HepG2 (cell line): ENCODE results near the gene GRIFIN. TPM values are rescaled to one million over a fixed set of nuclear protein-coding genes. Genes with fewer than 3 reads are reported as not detected.

ENCODE experiments used
- JUN ChIP-seq: sonication (generic); formaldehyde crosslinking; IDR thresholded peaks from 2 replicates; pipeline ENCODE4 v1.4.0; 2020; ENCODE audit warnings: mild to moderate bottlenecking, missing genetic modification reagents
- KAT2B ChIP-seq: fragments of 150-350 bp; IDR thresholded peaks from 2 replicates; pipeline ENCODE4 v1.6.1; 2014; ENCODE audit warnings: low read depth, low read length, borderline replicate concordance
- KDM5A ChIP-seq: fragments of 200-600 bp; sonication (generic); IDR thresholded peaks from 2 replicates; pipeline ENCODE4 v1.7.0; 2018; ENCODE audit warnings: antibody characterized with exemption, mild to moderate bottlenecking, low read length, borderline replicate concordance
- KLF15 ChIP-seq: sonication (generic); formaldehyde crosslinking; IDR thresholded peaks from 2 replicates; pipeline ENCODE4 v1.8.1; 2023; ENCODE audit warnings: borderline replicate concordance, mild to moderate bottlenecking, inconsistent platforms, missing genetic modification reagents, mixed read lengths
- PHF20 ChIP-seq: sonication (generic); formaldehyde crosslinking; IDR thresholded peaks from 2 replicates; pipeline ENCODE4 v1.5.0; 2020; ENCODE audit warnings: mild to moderate bottlenecking, missing genetic modification reagents
- SRY ChIP-seq: sonication (generic); formaldehyde crosslinking; IDR thresholded peaks from 2 replicates; pipeline ENCODE4 v1.8.0; 2022; ENCODE audit warnings: mild to moderate bottlenecking, missing genetic modification reagents
- TBX3 ChIP-seq: fragments of 450-650 bp; IDR thresholded peaks from 2 replicates; pipeline ENCODE4 v1.6.1; 2017; ENCODE audit warnings: antibody characterized with exemption, mild to moderate bottlenecking, inconsistent platforms, borderline replicate concordance
- ZBTB7B ChIP-seq: sonication (generic); formaldehyde crosslinking; IDR thresholded peaks from 2 replicates; pipeline ENCODE4 v1.4.0; 2020; ENCODE audit warnings: missing genetic modification reagents
- ZFP36L2 ChIP-seq: sonication (generic); formaldehyde crosslinking; IDR thresholded peaks from 2 replicates; pipeline ENCODE4 v1.4.0; 2020; ENCODE audit warnings: missing genetic modification reagents
- ZNF160 ChIP-seq: sonication (generic); formaldehyde crosslinking; IDR thresholded peaks from 2 replicates; pipeline ENCODE4 v1.8.0; 2022; ENCODE audit warnings: mild to moderate bottlenecking, inconsistent platforms, missing genetic modification reagents
- ZNF570 ChIP-seq: sonication (generic); formaldehyde crosslinking; IDR thresholded peaks from 2 replicates; pipeline ENCODE4 v1.4.0; 2020; ENCODE audit warnings: mild to moderate bottlenecking, missing genetic modification reagents, borderline replicate concordance
- ZNF577 ChIP-seq: sonication (generic); formaldehyde crosslinking; IDR thresholded peaks from 2 replicates; pipeline ENCODE4 v1.4.0; 2020; ENCODE audit warnings: mild to moderate bottlenecking, low read depth, missing genetic modification reagents, borderline replicate concordance
- ZNF713 ChIP-seq: sonication (generic); formaldehyde crosslinking; IDR thresholded peaks from 2 replicates; pipeline ENCODE4 v1.4.0; 2020; ENCODE audit warnings: mild to moderate bottlenecking, missing genetic modification reagents
- ZNF781 ChIP-seq: sonication (generic); formaldehyde crosslinking; IDR thresholded peaks from 2 replicates; pipeline ENCODE4 v1.5.1; 2020; ENCODE audit warnings: borderline replicate concordance, mild to moderate bottlenecking, missing genetic modification reagents; ENCODE audit errors: not compliant biosample characterization
- polyA plus RNA-seq, 8 experiments: library from polyadenylated mRNA; depleted of rRNA in 3 of 8; stranded (reverse) in 7 of 8; unstranded in 1 of 8; fragments of >200 nt; fragmentation: Illumina TruSeq in 4 of 8; extraction: Trizol in 4 of 8; gene quantifications; 2 replicates each; pipeline versions ENCODE4 v1.2.1 to v1.2.3, GENCODE V29; 2011 to 2016; ENCODE audit warnings: low read depth in 4 of 8, missing spikeins in 1 of 8, mixed read lengths in 1 of 8; ENCODE audit not compliant: insufficient read depth in 1 of 8
- total RNA-seq, 5 experiments: library from RNA; depleted of rRNA; stranded (reverse); fragments of >200 nt; fragmentation: Illumina TruSeq; extraction: Trizol; gene quantifications; 2 replicates each; pipeline ENCODE4 v1.2.3, GENCODE V29; 2016; ENCODE audit warnings: low read depth in 1 of 5
- TF ChIP-seq, protein P1 (sequence below): sonication (generic); formaldehyde crosslinking; IDR thresholded peaks from 2 replicates; pipeline ENCODE4 v1.4.0; 2020; ENCODE audit warnings: mild to moderate bottlenecking, missing genetic modification reagents
- TF ChIP-seq, protein P2 (sequence below): sonication (generic); formaldehyde crosslinking; IDR thresholded peaks from 2 replicates; pipeline ENCODE4 v1.4.0; 2020; ENCODE audit warnings: low read depth, mild to moderate bottlenecking, missing genetic modification reagents
- TF ChIP-seq, protein P3 (sequence below): sonication (generic); formaldehyde crosslinking; IDR thresholded peaks from 2 replicates; pipeline ENCODE4 v1.5.0; 2020; ENCODE audit warnings: missing genetic modification reagents, mild to moderate bottlenecking, borderline replicate concordance

Gene GRIFIN
- total and polyA plus RNA-seq, 2 of the 13 experiments (the other 11 are each of a cell fraction or from before 2014, with no cell fraction given) = not detected

DNA sequence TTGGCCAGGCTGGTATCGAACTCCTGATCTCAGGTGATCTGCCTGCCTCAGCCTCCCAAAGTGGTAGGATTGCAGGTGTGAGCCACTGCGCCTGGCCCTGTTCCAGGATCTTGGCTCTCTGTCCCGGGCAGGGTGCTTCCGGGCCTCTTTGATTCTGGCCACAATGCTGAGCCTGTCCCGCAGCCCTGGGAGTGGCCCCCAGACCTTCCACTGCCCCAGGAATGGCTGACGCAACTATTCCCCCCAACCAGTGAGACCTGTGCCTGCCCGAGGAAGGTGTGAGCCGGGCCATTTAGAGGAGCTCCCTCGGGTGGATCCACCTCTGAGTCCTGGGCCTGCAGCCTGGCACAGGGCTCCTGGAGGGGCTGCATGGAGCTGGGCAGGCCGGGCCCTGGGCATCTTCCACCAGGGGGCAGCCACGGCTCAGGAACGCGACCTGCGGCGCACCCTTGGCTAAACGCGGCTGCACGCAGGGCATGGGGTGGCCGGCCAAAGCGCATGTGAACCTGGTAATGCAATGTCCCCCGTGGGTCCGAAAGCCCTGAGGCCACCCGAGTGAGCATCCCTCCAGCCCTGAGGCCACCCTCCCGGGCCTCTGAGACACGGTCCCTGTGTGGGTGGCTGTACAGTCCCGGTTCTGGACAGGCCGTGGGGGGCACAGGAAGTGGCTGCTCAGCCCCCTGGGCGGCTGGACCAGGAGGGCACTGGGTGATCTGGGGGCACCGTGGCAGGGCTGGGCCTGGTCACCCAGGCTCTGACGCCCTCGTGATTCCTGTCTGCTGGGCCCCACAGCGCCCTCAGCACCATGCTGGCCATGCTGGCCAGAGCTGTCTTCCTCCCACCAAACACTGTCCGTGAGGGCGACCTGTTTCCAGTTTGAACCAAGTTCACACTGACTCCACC, 24.8 kb downstream of the GRIFIN start (continued):
- TF ChIP-seq, protein P1, sequence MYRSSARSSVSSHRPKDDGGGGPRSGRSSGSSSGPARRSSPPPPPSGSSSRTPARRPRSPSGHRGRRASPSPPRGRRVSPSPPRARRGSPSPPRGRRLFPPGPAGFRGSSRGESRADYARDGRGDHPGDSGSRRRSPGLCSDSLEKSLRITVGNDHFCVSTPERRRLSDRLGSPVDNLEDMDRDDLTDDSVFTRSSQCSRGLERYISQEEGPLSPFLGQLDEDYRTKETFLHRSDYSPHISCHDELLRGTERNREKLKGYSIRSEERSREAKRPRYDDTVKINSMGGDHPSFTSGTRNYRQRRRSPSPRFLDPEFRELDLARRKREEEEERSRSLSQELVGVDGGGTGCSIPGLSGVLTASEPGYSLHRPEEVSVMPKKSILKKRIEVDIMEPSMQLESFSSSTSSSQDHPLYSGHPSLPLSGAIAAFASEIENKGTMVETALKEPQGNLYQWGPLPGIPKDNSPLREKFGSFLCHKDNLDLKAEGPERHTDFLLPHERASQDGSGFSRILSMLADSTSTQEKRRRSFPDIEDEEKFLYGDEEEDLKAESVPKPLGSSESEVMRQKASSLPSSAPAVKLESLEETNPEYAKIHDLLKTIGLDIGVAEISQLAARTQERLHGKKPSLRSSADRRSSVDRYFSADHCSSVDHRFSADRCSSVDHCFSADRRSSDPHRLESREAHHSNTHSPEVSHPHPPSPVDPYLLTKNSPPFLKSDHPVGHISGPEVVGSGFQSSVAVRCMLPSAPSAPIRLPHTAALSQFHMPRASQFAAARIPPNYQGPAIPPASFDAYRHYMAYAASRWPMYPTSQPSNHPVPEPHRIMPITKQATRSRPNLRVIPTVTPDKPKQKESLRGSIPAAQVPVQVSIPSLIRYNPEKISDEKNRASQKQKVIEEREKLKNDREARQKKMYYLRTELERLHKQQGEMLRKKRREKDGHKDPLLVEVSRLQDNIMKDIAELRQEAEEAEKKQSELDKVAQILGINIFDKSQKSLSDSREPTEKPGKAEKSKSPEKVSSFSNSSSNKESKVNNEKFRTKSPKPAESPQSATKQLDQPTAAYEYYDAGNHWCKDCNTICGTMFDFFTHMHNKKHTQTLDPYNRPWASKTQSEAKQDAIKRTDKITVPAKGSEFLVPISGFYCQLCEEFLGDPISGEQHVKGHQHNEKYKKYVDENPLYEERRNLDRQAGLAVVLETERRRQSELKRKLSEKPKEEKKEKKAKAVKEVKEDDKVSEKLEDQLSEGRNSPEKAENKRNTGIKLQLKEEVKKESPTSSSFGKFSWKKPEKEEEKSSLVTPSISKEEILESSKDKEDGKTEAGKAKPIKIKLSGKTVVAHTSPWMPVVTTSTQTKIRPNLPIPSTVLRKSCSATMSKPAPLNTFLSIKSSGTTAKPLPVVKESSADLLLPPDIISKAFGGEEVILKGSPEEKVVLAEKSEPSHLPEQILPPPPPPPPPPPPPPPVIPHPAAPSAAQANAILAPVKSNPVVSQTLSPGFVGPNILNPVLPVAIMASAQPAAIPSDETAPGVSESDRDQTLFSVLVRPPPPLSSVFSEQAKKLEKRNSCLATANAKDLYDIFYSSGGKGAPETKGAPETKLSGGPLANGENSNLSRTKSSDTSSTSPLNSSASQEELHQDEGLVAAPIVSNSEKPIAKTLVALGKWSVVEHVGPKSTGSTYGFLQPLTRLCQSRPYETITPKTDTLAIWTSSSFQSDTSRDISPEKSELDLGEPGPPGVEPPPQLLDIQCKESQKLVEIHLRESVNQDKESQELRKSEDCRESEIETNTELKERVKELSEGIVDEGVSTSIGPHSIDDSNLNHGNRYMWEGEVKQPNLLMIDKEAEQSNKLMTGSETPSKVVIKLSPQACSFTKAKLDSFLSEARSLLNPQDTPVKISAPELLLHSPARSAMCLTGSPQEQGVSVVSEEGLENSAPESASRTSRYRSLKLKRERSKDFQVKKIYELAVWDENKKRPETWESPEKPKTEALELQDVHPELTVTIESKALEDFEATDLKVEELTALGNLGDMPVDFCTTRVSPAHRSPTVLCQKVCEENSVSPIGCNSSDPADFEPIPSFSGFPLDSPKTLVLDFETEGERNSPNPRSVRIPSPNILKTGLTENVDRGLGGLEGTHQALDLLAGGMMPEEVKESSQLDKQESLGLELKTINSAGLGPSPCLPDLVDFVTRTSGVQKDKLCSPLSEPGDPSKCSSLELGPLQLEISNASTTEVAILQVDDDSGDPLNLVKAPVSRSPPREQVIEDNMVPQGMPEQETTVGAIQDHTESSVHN = no peak
- TF ChIP-seq ZNF160 (CRISPR knock-in tag) (no peak), ZFP36L2 (CRISPR knock-in tag) (no peak), TBX3 (no peak), KLF15 (CRISPR knock-in tag) (peak; percentile 81; the same call in 1 of the 2 replicates), KDM5A (no peak), PHF20 (CRISPR knock-in tag) (peak; percentile 12; the same call in 1 of the 2 replicates), SRY (CRISPR knock-in tag) (0 out of 2 replicates have a peak, but pooled peaks have one; percentile 38), JUN (CRISPR knock-in tag) (0 out of 2 replicates have a peak, but pooled peaks have one; percentile 56), KAT2B (no peak), ZNF713 (no peak), ZNF570 (CRISPR knock-in tag) (no peak), ZBTB7B (peak; percentile 61), ZNF781 (peak; percentile 80), ZNF577 (CRISPR knock-in tag) (no peak)
- TF ChIP-seq, protein P2, sequence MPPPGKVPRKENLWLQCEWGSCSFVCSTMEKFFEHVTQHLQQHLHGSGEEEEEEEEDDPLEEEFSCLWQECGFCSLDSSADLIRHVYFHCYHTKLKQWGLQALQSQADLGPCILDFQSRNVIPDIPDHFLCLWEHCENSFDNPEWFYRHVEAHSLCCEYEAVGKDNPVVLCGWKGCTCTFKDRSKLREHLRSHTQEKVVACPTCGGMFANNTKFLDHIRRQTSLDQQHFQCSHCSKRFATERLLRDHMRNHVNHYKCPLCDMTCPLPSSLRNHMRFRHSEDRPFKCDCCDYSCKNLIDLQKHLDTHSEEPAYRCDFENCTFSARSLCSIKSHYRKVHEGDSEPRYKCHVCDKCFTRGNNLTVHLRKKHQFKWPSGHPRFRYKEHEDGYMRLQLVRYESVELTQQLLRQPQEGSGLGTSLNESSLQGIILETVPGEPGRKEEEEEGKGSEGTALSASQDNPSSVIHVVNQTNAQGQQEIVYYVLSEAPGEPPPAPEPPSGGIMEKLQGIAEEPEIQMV (CRISPR knock-in tag) = peak; percentile 60; the same call in 1 of the 2 replicates
- TF ChIP-seq, protein P3, sequence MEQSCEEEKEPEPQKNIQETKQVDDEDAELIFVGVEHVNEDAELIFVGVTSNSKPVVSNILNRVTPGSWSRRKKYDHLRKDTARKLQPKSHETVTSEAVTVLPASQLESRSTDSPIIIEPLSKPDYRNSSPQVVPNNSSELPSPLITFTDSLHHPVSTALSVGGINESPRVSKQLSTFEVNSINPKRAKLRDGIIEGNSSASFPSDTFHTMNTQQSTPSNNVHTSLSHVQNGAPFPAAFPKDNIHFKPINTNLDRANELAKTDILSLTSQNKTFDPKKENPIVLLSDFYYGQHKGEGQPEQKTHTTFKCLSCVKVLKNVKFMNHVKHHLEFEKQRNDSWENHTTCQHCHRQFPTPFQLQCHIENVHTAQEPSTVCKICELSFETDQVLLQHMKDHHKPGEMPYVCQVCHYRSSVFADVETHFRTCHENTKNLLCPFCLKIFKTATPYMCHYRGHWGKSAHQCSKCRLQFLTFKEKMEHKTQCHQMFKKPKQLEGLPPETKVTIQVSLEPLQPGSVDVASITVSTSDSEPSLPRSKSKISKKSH = no peak; the same call in 1 of the 2 replicates
